B cell (primary cell): Measurements from ENCODE around the gene ING5.

Experiments
- CTCF ChIP-seq: fragments of 200-600 bp; IDR thresholded peaks from one replicate; pipeline ENCODE4 v1.8.0; 2022; ENCODE audit warnings: antibody characterized with exemption, mild to moderate bottlenecking
- EZH2 ChIP-seq: IDR thresholded peaks from 2 replicates; pipeline ENCODE4 v1.6.1; 2012; ENCODE audit warnings: borderline replicate concordance, low read depth, mild to moderate bottlenecking, moderate library complexity, low read length; ENCODE audit not compliant: insufficient read depth, poor library complexity, severe bottlenecking

GRCh38 chr2:241656190-241656741 lies 45.6 kb upstream of the ING5 start:
- TF ChIP-seq CTCF (no peak), EZH2 (no peak)
